Measurements from ENCODE around the gene S1PR4. TPM values are rescaled to one million over a fixed set of nuclear protein-coding genes. Genes with fewer than 3 reads are reported as not detected.

S1PR4 gene
- total and polyA plus RNA-seq, 9 of the 15 experiments (the other 6 are each of a cell fraction or from before 2014, with no cell fraction given) = 0.27 TPM; not detected in 8

- 0 out of 2 replicates have a peak, but pooled peaks have one; percentile 21 for TF ChIP-seq ZBTB9 (CRISPR knock-in tag; IDR thresholded peaks at IDR 0.05)
- TF ChIP-seq ILF3 (IDR thresholded peaks at IDR 0.05; ENCODE audit: borderline replicate concordance) = no peak
- no peak for TF ChIP-seq ATF3 (IDR thresholded peaks at IDR 0.05)
- TF ChIP-seq ATF3 (CRISPR knock-in tag; conservative IDR thresholded peaks at IDR 0.05) = no peak
- peak; percentile 21 to 42; a peak in 2 of 4 replicates for TF ChIP-seq TRIM24 (IDR thresholded peaks at IDR 0.05)
- no peak for TF ChIP-seq ZNF79 (CRISPR knock-in tag; IDR thresholded peaks at IDR 0.05; ENCODE audit: low read depth)
- TF ChIP-seq, protein P1, sequence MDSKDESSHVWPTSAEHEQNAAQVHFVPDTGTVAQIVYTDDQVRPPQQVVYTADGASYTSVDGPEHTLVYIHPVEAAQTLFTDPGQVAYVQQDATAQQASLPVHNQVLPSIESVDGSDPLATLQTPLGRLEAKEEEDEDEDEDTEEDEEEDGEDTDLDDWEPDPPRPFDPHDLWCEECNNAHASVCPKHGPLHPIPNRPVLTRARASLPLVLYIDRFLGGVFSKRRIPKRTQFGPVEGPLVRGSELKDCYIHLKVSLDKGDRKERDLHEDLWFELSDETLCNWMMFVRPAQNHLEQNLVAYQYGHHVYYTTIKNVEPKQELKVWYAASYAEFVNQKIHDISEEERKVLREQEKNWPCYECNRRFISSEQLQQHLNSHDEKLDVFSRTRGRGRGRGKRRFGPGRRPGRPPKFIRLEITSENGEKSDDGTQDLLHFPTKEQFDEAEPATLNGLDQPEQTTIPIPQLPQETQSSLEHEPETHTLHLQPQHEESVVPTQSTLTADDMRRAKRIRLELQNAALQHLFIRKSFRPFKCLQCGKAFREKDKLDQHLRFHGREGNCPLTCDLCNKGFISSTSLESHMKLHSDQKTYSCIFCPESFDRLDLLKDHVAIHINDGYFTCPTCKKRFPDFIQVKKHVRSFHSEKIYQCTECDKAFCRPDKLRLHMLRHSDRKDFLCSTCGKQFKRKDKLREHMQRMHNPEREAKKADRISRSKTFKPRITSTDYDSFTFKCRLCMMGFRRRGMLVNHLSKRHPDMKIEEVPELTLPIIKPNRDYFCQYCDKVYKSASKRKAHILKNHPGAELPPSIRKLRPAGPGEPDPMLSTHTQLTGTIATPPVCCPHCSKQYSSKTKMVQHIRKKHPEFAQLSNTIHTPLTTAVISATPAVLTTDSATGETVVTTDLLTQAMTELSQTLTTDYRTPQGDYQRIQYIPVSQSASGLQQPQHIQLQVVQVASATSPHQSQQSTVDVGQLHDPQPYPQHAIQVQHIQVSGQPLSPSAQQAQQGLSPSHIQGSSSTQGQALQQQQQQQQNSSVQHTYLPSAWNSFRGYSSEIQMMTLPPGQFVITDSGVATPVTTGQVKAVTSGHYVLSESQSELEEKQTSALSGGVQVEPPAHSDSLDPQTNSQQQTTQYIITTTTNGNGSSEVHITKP (IDR thresholded peaks at IDR 0.05; ENCODE audit: partially characterized antibody) = peak; percentile 36
- TF ChIP-seq HNRNPL (IDR thresholded peaks at IDR 0.05; ENCODE audit: low read depth, low read length) = no peak
- TF ChIP-seq EP300 (IDR thresholded peaks at IDR 0.05; ENCODE audit: low read length) = peak; percentile 53; the same call in 1 of the 2 replicates
- TF ChIP-seq NBN (IDR thresholded peaks at IDR 0.05; ENCODE audit: low read depth) = peak; percentile 88
- TF ChIP-seq ZNF436 (CRISPR knock-in tag; IDR thresholded peaks at IDR 0.05) = peak; percentile 100
- peak; percentile 99 for TF ChIP-seq CBX1 (IDR thresholded peaks at IDR 0.05; ENCODE audit: low read depth)
- TF ChIP-seq ZNF197 (CRISPR knock-in tag; IDR thresholded peaks at IDR 0.05; ENCODE audit: low read depth) = no peak
- TF ChIP-seq ZBTB49 (CRISPR knock-in tag; IDR thresholded peaks at IDR 0.05; ENCODE audit: borderline replicate concordance) = no peak
- TF ChIP-seq CSDE1 (IDR thresholded peaks at IDR 0.05) = 0 out of 4 replicates have a peak, but pooled peaks of 1 of the 2 experiments have one; percentile 42
- TF ChIP-seq CBX5 (IDR thresholded peaks at IDR 0.05; ENCODE audit: borderline replicate concordance, low read depth) = no peak
- TF ChIP-seq KDM2B (CRISPR knock-in tag; IDR thresholded peaks at IDR 0.05) = no peak
- TF ChIP-seq ILK (tag; IDR thresholded peaks at IDR 0.05; ENCODE audit: borderline replicate concordance, low read depth) = no peak
- TF ChIP-seq GATA2 (CRISPR knock-in tag; IDR thresholded peaks at IDR 0.05) = peak; percentile 29; the same call in 1 of the 2 replicates
- peak; percentile 74 for TF ChIP-seq KLF16 (IDR thresholded peaks at IDR 0.05)
Measured at GRCh38 chr19:3183721-3184641, 5.4 kb downstream of the S1PR4 start (continued).

Measured in K562 (cell line).